GM12892 (cell line): ENCODE results near the gene KHK.

Source experiments
- POLR2A ChIP-seq: IDR thresholded peaks from 2 replicates; pipeline ENCODE4 v1.6.1; 2011; ENCODE audit warnings: low read depth, low read length, control low read depth
- POLR2AphosphoS5 ChIP-seq: IDR thresholded peaks from 2 replicates; pipeline ENCODE4 v1.6.1; 2011; ENCODE audit warnings: low read depth, low read length, control low read depth
- TAF1 ChIP-seq: IDR thresholded peaks from 2 replicates; pipeline ENCODE4 v1.6.1; 2011; ENCODE audit warnings: low read depth, mild to moderate bottlenecking, control low read depth, low read length, borderline replicate concordance

GRCh38 chr2:27097341-27097740 lies 10.8 kb downstream of the KHK start:
- TF ChIP-seq TAF1 (no peak), POLR2AphosphoS5 (no peak), POLR2A (no peak)
